GM18511 (cell line): ENCODE data around the gene TRAPPC3.
A peak's percentile ranks its signal among the peaks of the same experiment; 100 is the strongest.
"Not testable (repeated sequence)": the region's sequence is repeated elsewhere in the genome, so short reads cannot be mapped to it uniquely, and the experiment has no call there.

Experiments used
- ATAC-seq: cut with Tn5 transposase; IDR thresholded peaks from one replicate; pipeline ENCODE4 v1.9.1; 2021; ENCODE audit warnings: mild to moderate bottlenecking, moderate library complexity; ENCODE audit not compliant: unreplicated experiment

The TRAPPC3 gene

DNA sequence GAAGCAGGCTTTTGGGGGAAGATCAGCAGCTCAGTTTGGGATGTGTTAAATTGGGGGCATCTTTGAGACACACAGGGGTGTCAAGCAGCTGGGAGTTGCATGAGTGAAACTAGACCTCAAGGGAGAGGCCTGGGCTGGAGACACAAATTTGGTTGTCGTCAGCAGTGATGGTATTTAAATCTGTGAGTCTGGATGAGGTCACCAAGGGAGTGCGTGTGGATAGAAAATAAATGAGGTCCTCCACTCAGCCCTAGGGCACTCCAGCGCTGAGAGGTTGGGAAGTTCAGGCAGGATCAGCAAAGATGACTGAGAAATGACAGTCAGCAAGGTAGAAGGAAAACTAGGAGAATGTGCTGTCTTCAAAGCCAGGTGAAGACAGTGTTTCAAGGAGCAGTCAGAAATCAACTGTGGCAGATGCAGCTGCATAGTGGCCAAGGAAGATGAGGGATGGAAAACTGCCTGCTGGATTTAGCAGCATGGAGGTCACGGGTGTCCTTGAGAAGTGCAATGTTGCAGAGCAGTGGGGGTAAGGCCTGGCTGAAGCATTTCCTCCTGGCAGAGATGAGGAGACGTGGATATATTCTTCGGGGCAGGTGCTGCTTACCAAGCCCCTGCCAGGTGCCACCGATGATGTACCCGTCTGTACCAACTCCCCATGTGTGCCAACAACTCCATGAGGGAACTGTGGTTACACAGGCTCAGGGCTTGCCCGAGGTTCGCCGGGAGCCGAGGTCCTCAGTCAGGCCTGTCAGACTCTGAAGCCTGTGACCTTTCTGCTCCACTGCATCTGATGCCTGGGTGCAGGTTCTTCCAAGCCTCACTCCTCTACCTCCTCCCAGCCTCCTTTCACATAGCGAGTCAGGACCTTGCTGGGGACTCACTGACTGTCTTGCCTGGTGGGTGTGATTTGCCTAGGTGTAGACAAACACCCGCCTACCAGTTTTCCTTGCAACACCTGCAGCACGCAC, 17.9 kb upstream of the TRAPPC3 start:
- ATAC-seq, result no peak

GRCh38 chr1:36166136-36166535, 16.9 kb upstream of the TRAPPC3 start:
- ATAC-seq, result no peak

- ATAC-seq, result no peak
Measured at GRCh38 chr1:36165145-36165544, 15.9 kb upstream of the TRAPPC3 start.

DNA sequence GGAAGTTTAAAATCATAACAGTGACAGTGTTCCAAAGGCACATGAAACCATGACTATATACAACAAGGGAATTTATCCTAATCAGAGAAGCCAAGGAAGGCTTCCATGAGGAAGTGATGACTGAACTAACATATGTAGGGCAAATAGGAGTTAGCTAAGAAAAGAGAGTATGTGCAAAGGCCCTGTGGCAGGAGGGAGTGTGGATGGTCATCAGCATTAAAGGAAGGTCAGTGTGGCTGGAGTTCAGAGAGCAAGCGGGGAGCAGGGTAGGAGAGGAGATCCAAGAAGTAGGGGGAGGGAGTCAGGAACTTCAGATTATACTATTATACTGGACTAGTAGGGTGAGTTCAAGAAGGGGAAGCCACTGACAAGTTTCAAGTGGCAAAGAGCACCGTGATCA, 15.1 kb upstream of the TRAPPC3 start:
- no peak for ATAC-seq

GRCh38 chr1:36163426-36163825, 14.1 kb upstream of the TRAPPC3 start:
- ATAC-seq, result no peak

GRCh38 chr1:36162680-36163239, 13.5 kb upstream of the TRAPPC3 start:
- no peak for ATAC-seq

DNA sequence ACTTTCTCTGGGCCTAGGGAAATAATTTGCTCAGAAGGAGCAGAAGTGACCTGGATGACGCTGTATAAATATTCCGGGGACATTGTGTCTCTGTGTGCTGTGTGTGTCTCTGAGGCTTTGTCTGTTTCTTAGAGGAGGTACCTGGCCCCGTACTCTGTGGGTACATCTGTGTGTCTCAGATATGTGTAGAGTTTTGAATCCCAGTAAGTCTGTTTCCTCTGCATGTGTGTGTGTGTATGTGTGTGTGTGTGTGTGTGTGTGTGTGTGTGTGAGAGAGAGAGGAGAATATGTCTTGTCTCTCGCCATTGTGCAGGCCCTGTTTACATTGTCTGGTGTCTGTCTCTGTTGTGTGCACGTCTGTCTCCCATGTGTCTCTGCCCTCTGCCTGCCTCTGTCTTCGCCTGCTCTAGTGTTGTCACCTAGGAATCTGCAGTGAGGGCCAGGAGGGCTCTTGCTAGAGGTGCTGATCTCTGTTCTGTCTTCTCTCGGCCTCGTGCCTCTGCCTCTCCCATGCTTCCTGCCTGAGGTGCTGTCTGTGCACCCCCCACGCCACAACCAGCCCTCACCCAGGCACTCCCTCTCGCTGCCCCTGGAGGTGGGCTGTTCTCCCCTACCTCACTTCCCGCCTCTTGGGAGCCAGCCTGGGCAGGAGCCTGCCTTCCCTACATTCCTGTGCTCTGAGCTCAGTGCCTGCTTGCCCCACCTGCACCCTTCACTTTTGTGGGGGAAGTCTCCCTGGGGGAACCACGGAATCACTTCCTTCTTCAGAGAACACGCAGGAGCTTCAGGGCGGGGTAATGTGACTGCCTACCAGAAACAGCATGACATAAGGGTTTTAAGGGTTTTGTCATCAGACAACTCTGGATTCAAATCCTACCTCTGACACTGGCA, 12.6 kb upstream of the TRAPPC3 start:
- no peak for ATAC-seq

- no peak for ATAC-seq
Measured at GRCh38 chr1:36160949-36161485, 11.7 kb upstream of the TRAPPC3 start.

- no peak for ATAC-seq
Measured at GRCh38 chr1:36160388-36160948, 11.2 kb upstream of the TRAPPC3 start.

DNA sequence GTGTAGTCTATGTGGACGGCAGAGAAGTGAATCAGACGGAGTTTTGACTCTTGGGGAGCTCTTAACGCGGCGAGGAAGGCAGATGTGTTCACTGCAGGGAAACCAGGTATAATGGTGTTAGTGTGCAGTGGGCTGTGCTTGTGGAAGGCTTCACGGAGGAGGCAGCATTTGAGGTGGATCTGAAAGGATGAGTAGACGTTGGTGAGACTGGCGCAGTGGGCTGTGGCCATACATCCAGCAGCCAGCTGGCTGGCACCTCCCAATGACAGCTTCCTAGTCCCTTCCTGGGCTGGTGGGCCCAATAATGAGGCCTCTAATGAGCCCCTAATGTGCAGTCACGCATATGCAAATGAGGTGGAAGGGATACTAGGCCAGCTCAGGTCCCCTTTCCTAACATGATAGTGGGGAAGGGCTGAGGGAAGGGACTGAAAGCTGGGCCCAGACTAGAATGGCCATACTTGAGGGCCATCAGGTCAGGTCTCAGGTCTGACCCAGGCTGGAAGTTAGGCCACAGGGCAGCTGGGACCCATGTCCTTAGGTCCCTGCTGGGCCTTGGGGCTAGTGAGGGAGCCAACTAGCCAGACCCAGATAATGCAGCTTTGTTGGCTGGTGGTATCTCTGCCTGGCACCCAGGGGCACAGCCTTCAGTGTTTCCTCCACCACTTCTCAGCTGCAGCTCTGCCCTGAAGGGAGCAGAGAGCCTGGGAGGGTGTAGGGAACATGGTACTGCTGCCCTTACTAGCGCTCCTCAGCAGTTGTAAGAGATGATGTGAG, 10.5 kb upstream of the TRAPPC3 start:
- no peak for ATAC-seq

DNA sequence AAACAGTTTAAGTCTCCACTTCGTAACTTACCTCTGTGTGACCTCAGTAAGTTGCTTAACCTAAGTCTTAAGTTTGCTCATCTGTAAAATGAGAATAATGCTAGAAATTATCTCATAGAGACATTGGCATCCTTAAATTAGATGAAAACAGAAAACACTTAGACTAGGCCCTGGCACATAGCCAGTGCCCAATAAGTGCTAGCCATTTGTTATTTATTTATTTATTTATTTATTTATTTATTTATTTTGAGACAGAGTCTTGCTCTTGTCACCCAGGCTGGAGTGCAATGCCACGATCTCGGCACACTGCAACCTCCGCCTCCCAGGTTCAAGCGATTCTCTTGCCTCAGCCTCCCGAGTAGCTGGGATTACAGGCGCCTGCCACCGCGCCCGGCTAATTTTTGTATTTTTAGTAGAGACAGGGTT, 9.6 kb upstream of the TRAPPC3 start:
- ATAC-seq, result not testable (repeated sequence)

DNA sequence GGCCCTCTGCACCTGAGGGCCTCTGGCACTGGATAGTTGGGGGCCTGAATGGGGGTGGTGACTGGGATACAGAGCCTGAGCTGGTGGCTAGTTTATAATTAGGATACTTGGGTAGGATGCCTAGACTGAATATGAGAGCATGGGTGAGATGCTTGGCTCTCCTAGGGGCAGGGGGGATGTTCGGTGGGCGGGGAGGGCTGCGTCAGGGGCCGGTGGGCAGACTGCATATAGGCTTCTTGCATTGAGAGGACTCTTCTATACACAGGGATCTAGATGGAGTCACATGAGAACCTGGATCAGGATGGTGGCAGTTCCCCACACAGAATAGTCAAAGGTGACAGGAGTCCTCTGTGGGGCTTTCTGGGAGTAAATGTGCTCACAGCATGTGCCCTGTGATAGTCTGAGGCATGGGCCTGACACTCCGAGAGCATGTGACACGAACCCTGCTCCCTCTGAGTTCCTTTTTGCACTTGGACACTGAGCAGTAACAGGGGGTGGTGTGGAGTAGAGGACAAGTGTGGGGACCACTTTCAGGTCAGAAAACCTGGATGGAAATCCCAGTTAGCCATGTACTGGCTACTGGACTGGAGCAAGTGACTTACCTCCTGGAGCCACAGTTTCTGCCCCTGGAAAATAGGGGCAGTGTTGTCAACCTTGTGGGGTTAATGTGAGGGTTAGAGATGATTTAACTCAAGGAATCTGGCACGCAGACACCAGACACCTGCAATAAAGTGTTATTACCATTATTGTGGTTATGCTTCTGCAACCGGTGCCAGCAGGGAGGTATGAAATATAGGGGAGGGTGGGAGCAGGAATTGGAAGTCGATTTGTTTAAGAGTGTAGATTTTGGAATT, 8.9 kb upstream of the TRAPPC3 start:
- no peak for ATAC-seq

- ATAC-seq, result no peak
Measured at GRCh38 chr1:36157115-36157903, 8.0 kb upstream of the TRAPPC3 start.

DNA sequence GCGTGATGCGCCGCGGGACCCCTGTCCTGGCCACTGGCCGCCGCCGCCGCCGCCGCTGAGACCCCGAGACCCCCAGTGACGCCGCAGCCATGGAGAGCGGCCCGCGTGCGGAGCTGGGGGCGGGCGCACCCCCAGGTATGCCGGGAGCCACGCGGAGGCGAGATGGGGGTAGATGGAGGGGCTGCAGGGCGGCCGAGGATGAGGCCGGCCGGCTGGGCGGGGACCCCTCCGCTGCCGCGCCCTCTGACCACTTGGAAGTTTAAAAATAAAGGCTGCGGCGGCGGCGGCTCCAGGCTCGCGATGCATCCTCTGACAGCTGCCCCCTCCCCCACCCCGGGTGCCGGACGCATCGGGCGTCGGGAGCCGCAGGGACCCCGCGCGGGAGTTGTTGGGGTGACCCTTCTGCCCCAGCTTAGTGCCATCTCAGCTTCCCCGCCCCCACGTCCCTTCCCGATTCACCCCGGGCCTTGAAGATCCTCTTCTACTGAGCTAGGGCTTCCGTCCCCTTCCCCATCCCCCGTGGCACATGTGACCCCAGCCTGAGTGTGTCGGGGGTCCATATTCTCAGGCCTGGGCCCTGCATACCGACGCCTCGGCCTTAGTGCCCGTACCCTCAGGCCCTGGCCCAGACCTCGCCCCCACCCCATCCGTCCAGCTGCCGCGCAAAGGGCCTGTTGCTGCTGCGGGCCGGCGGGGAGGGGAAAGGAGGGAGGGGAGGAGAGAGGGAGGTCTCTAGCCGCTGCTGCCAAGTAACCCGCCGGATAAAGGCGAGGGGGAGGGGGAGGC, 7.2 kb upstream of the TRAPPC3 start:
- ATAC-seq, result peak; percentile 34

DNA sequence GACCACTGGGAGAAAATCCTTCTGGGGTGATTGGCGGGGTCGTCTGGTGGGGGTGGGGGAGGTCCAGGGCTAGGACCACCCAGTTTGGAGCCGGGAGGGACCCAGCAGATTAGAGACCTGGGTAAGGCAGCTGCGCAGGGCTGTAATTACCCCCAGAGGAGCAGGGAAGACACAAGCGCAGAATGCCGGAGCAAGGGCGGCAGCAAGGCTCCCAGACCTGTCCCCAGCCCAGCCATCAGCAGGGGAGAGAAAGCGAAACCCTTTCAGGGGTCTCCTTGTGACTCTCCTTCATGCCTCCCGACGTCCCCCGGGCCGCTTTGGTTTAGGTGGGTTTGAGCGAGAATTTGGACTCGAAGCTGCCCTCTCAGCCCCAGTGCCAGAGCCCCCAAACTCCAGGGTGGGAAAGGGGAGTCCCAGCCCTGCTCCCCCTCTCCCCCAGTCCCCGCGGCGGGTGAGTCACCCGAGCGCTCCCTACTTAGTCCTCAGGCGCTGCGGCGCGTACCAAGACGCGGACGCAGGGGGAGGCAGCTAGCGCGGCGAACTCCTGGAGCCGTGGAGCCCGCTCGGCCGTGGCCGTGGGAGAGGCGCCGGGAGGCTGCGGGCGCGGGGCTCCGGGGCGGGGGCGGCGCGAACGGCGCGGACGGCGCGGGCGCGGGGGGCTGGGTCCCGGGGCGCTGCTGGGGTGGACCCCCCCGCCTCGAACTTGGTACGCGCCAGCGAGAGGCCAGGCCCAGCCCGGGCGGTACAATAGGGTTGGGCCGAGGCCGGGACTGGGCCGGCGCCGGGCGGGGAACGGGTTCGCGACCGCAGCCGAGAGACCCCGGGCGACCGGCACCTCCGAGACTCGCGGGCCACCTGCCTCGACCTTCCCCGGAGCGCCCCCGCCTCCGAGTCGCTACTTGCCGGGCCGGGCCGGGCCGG, 6.4 kb upstream of the TRAPPC3 start, which contains the start of gene MAP7D1:
MAP7D1 (plus strand) TSS at position 753 of the 921 bp plus-strand sequence. CDS start 258 bp downstream, outside the sequence.
- ATAC-seq, result peak; percentile 66

DNA sequence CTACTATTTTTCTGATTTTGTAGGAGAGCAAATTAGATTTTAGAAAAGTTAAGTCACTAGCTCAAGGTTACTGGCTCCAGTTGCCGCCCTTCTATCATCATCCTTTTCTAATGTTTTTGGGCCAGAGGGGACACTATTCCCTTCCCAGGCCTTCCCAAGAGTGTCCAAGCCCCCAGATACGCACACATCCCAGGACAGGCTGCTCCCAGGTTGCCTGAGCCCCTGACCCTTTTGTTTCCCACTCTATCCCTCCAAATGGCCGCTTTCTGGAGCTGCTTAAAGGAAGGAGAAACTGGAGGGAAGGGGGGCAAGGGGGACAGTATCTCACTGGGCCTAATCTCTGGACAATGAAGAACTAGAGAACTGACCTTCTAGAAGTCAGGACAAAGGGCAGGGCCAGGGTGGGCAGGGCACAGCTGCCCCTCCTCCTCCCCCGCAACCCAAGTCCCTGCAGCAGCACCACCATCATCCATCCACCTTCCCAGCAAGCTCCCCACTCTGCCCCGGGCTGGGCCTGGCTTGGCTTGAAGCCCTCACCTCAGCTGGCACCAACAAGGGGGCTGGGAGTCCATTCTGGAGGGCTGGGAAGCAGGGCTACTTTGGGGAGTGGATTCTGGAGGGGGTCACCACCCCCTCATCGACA, 5.6 kb upstream of the TRAPPC3 start:
- no peak for ATAC-seq
